GM19035 (cell line): Measurements from ENCODE around the gene PIR.

Experiments used
- ATAC-seq: cut with Tn5 transposase; IDR thresholded peaks from one replicate; pipeline ENCODE4 v1.9.1; 2021; ENCODE audit not compliant: unreplicated experiment

PIR gene

DNA sequence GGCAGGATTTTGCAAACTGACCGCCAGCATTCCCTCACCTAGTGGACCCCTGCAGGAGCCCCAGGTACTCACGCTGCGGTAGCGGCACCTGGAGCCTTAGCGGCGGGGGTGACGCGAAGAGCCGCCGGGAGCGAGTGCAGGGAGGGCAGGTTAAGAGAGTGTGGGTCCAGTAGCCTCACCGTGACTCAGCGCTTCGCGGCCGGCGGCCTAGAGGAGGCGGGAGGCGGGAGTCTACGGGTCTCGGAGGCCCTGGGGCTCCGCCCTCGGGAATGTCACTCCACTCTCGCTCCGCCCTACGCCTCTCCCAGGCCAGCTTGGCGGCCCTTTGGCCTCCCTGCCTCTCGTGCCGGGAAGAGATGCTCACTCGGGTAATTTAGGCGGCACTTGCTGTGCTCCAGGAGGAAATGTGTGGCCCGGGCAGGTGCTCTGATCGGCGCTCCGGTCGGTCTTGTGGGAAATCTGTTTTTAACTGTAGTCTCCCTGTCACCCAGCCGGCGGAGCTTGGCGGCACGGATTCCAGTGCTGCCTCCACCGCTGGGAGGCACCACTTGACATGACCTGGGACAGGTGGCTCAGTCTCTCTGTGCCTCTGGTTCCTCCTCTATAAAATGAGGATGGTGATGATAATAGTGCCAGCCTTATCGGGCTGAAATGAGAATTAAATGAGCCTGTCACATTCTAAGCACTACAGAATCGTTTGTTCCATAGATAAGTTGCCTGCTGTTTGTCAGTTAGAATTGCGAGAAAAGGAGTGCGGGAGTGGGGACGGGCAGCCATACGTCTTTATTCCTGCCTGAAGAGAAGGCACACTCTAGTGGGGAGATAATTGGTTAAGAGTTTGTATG lies at the start of gene PIR:
PIR (minus strand) TSS at position 216 of the 845 bp plus-strand sequence. CDS start 2,076 bp downstream, outside the sequence.
- ATAC-seq: peak; percentile 98

DNA sequence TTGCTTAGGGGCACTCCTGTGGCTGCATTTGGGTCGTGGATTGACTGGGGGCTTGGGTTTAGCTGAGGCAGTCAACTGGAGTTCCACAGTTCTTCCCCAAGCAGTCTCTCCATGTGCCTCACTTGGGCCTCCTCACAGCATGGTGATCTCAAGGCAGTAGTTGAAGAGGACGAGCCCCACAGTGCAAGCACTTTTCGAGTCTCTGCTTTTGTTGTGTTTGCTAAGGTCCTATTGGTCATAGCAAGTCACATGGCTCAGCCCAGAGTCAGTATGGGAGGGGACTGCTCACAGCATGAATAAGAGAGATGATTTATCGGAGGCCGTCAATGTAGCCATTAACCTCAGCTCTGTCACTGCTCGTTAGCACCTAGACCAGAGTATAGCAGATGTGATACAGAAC lies 37.2 kb upstream of the PIR start:
- ATAC-seq: no peak

DNA sequence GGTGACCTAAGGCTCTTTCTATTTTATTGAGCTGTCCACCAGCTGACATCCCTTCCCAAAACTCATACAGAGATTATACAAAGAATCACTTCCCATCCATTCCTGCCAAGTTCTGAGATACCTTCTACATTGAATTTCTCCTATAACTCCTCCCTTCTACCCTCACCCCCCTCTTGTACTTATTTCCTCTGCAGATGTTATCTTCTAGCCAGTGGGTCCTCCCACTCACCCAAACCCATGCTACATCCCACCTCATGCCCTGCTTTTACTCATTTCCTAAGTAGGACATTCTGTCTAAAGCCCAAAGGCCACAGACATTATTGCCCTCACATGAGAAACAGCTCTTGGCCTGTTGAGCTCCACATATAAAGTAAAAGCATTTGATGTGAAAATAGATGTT lies 36.0 kb upstream of the PIR start:
- ATAC-seq: no peak

DNA sequence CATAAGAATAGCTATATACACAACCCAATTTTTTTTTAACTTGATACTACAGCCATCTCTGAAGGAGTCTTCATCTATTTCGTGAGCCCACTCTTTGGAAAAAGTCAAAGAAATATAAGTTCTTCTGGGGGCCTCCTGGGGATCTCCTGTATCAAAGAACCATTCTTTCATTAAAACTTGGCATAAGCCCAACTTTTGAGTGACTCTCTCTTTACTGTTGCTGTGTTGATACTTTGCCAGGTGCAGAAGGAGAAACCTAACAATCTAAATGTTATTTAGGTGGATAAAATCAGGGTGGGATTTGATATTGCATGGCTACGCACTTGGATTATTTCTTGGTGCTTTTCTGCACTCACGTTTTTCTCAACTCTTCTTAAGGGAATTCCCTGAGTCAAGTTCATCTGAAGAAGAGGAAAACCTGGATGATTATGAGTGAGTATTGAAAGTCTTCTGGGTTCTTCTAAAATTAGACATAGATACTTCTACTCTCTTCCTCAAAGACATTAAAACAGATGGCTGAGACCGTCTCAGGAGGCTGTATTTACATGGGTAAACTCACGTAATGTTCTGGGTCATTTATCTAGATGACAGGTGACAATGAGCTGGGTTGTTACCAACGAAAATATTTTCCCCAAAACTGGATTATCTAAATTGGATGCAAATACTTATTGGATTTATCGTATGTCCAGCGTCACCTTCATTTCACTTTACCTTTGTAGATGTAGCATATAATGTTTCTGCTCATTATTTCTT lies 32.7 kb upstream of the PIR start:
- no peak for ATAC-seq

DNA sequence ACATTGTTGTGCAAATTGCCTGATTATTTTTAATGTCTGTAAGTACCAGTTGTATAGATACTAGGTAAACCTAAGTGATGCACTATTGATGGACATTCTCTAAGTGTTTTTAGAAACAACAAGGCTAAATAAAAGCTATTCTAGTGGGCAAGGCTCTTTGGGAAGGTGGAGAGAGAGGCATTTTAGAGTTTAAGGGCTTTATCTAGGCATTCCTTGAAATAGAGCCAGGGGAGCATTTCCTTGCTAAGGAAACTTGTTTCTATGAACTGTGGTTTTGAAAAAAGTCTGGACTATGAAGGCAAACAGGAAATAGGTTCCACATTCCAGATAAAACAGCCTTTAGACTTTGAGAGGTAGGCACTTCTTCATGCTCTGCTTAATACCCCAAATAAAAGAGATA lies 31.3 kb upstream of the PIR start:
- no peak for ATAC-seq

DNA sequence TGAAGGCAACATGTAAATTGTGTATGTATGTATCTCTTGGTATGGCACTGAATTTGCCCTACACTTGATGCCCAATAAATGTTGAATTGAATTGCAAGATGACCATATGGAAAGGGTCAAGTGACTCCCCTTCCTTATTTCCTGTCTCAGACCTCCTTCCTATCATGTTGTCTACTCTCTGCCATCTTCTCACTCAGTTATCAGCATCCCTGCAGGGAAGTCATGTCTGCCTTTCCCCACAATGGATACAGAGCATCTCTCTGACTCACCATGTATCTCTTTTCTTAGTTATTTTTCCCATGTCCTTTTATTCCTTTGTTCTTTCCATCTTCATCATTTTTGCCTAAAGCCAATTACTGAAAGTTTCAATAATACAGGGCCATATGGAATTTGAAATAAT lies 30.0 kb upstream of the PIR start:
- no peak for ATAC-seq

DNA sequence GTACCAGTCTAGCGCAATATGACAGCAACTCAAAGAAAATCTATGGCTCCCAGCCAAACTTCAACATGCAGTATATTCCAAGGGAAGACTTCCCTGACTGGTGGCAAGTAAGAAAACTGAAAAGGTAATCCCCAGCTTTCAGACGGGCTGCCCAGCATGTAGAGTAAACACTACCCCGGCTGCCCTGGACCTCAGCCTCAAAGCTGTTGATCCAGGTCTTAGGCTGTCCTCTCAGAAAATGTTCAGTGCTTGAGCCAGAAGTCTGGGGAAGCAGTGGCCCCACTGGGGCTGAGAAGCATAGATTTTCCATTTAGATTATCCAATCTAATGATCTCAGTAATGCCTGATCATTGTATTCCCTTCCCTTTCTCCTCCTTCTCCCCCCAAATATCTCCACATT lies 29.3 kb upstream of the PIR start:
- ATAC-seq: no peak

DNA sequence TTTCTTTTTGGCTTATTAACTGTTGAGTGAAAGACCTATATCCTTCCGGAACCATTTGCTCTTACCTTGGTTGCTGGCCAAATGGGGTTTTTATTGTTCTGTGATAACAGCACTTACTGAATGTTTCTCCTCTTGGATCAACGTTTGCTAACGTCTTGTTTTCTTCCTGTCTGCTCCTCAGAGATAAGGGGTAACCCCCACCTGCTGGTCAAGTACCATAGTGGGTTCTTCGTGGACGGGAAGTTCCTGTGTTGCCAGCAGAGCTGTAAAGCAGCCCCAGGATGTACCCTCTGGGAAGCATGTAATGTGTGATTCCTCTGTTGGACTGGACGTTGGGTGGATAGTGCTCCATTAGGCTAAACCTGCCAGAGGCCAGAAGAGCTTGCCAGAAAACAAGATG lies 22.8 kb upstream of the PIR start:
- no peak for ATAC-seq

DNA sequence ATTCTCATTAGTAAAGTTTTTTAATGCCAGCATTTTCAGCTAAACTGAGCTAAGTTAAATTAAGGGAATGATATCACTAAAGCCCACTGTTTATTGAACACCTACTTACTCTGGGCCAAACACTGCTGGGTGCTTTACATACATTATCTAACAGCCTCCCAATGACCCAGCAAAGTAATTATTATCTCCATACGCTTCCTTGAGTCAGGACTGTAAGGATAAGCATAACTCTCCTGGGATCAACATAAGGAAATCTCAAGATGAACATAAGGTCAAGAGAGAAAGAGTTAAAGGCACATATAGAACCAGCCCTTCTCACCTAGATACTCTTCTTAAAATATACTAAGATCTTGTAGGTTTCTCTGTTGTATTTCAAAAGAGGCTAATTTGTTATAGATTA lies 21.1 kb upstream of the PIR start:
- no peak for ATAC-seq

DNA sequence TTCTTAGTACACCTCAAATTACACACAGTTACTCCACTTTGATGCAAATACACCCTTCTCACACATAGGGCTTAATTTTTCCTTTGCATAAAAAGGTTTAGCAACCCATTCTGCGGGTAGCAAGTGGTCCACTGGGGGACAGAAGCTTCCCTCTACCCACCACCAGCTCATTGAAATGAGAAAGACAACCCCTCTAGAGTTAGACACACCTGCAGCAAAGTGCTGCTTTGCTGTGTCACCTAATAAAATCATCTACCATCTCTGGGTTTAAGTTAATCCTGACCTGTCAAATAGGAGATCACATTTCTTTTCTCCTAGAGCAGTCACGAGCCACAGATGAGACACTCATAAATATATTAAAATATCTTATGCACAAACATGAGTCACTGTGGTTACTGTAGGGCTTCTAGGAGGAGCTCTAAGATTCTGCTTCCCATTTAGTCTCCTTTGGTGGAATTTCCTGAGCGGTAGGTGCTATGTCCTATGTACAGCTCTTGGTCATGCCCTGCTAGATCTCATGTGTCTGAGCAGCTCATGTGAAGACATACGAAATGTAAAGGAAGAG lies 19.4 kb upstream of the PIR start:
- no peak for ATAC-seq

DNA sequence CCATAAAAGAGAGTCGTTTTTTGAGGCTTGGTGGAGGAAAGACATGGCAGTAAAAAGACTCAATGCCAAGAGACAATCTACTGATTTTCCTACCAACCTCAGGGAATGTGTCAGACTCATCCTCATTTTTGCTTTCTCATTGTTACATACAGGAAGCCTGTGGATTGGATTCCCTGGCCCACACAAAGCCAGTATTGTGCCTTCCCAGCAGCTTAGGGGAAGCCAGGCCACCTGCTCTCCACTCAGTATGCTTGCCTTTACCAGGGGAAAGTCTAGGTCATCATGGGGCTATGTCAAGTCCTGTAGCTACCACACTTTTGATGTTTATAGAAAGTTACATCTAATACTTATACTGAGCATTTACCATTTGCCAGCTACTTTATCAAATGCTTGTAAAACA lies 18.4 kb upstream of the PIR start:
- ATAC-seq: no peak

DNA sequence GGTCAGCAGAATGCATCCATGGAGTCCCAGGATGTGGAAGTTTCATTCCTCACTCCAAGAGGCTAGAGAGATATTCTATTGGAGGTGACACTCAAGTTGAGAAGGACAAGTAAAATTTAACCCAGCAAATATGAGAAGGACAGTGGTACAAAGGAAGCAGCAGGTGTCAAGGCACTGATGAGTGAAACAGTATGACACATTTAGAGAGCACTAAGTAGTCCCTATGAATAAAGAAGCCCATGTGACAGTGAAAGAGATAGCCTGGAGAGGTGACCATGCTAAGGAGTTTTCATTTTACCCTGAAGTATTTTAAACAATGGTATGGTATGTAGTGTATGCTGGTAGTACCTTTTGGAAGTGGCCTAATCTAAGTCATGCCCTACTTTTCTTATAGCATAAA lies 16.7 kb upstream of the PIR start:
- no peak for ATAC-seq

DNA sequence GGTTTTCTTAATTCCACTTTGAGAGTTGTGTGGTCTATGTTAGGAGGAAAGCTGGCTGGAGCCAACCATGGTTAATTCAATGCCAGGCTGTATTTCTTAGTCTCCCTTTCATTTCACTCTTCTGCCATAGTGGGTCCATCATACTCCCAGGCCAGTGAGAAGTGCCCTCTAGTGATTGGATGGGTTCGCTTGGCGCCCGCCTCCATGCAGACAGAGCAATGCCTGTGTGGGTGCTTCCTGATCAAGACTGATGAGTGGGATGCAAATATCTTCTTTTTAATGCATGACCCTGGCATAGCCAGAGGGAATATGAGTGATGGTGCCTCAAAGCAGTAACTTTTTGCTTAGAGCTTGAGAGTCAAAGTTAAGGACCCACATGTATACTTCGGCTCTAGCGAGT lies 13.9 kb upstream of the PIR start:
- no peak for ATAC-seq

DNA sequence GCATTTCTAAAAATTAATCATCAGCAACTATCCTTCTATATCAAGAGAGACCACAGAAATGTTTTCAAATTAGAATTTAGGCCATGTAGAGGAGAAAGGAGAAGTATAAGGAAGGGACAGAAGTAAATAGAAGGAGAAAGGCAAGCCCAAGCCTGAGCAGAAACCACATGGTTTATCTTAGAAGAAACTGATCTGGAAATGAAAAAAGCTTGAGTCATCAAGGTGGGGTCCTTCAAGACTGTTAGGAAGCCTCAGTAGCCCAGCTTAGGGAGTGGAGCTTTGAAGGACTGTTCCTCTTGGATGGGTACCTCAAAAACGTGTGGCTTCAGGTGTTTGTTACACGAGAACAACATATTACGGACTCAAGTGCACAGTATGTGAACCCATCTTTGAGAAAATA lies 12.0 kb upstream of the PIR start:
- no peak for ATAC-seq

DNA sequence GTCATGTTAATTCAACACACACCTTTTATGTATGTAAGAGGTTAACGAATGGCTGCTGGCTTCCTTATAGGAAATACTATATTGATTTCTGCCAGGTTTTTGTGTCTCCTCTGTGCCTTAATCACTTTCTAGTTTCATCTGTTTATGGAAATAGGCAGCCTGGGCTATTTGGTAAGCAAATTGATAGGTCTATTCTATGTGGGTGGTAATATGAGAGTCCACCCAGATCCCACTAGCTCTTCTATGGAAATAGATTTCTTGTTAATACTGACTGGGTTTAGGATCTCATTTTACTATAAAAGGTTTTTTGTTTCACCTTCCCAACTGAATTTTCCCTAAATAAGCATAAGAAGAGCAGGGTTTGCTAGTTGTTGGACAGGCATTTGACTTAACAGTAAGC lies 11.5 kb upstream of the PIR start:
- ATAC-seq: no peak

DNA sequence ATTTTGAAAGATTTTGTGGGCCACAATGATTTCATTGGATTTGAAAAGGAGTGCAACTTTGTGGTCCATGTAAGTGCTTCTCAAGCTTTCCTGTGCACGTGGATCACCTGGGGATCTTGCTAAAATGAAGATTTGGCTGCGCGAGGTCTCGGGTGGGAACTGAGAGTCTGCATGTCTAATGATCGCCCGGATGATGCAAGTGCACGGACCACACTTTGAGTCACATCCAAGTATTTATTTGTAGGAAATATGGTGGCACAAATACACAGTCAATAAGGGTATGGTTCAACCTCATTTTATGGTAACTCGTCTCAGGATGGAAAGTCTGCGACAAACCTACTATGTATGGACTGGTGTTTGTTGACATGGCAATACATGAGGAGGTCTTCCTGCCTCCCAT lies 8.4 kb upstream of the PIR start:
- no peak for ATAC-seq

DNA sequence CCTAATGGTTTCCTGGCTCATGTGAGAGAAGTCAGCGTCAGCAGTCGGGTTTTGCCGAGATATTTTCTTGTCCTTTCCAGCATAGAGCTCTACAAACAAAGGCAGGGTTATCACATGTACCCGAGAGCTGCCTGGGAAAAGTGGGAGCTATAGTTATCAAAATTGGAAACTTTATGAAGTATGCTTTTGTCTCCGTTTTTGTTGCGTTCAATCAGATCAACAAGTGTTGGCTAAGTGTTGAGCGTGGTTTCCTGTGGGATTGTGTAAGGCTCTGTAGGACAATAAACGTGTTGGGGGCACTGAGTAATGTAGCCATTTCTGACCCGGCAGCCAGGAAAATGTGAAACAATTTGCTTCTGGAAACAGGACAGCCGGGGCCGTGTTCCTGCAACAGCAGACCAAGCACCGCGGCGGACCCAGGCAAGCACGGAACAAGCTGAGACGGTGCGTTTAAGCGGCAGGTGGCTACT lies 7.4 kb upstream of the PIR start, which contains the start of gene BMX:
BMX (plus strand) TSS at position 311 of the 470 bp plus-strand sequence. CDS start 7,547 bp downstream, outside the sequence.
- no peak for ATAC-seq

DNA sequence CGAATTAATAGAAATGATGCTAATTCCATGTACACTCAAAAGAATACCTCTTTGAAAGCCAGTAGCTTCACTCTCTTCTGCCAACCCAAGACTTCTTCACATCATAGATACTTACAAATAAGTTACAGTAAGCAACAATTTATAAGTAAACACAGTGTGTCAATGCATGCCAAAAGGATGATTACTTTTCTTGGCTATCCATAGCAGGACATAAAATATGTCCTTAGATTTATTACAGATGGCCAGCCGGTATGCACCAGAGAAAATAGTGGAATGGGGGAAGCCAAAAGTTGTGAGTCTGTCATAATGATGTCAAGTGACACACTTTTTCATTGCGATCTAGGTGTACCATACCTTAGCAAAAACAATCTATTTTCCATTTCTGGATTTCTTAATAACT lies 6.8 kb upstream of the PIR start:
- no peak for ATAC-seq

DNA sequence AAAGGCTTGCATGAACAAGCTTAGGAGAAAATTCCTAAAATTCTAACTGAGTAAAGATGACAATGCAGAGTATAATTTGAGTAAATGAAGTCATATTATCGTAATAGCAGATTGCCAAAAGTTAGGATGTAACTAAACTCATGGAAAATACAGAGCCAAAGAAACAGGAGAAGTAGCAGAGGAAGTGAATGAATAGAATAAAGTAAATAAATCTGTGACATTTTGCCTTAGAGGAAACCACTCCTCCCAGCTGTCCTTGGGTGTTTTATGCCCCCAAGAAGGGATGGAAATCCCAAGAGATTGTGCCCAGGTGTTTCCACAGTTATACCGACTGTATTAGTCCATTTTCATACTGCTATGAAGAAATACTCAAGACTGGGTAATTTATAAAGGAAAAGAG lies 5.6 kb upstream of the PIR start:
- no peak for ATAC-seq

DNA sequence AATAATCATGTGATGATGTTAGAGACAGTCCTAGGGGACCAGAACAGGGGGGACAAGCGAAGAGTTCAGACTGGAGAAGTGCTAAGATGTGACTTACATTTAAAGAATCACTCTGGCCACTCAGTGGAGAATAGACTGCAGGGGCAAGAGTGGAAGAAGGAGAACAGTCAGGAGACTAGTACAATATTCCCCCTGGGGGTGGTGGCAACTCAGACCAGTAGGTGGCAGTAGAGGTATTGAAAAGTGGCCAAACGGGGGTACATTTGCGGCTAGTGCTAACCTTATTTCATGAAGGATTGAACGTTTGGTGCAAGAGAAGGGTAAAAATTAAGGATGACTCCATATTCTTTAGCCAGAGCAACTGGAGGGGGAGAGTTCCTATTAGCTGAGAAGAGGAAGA lies 4.7 kb upstream of the PIR start:
- ATAC-seq: no peak

DNA sequence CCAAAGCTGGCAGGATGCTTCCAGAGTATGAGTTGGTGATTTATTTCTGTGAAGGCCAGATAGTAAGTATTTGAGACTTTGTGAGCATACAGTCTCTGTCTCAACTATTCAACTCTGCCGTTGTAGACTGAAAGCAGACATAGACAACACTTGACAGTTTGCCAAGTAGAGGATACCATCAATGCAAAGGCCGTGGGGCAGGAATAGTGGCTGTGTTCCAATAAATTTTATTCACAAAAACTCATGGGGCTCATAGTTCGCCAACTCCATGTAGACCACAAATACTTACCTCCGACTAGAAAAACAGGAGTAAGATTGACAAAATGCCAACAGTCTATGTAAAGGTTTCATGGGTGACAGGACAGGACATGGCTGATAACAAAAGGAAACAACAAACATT lies 3.7 kb upstream of the PIR start:
- ATAC-seq: no peak

DNA sequence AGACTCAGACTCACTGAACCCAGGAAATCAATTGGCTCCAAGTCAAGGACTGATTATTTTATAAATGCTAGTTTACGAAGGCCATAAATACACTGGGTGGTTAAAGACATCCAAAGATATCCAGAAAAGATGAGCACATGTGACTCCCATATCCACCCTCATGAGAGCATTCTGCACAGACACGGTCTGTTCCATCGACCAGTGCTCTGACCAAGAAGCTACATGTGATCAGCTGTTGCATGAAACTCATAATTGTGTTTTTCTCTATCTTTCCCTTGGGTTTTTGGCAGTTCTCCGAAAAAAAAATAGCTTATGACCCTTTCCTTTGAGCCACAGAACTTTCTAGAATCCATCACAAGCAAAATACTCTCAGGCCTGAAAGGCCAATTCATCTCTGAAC lies 2.7 kb upstream of the PIR start:
- no peak for ATAC-seq
